Bronchial smooth muscle cell (primary cell): ENCODE data around the gene GPATCH8. TPM values are rescaled to one million over a fixed set of nuclear protein-coding genes. Genes with fewer than 3 reads are reported as not detected.

Experiments
- total RNA-seq: library from RNA; depleted of rRNA; stranded (reverse); fragments of >200 nt; gene quantifications from 2 replicates; pipeline ENCODE4 v1.2.1, GENCODE V29; 2014

The GPATCH8 gene
- total RNA-seq: 15.6 TPM in 2 replicates

DNA sequence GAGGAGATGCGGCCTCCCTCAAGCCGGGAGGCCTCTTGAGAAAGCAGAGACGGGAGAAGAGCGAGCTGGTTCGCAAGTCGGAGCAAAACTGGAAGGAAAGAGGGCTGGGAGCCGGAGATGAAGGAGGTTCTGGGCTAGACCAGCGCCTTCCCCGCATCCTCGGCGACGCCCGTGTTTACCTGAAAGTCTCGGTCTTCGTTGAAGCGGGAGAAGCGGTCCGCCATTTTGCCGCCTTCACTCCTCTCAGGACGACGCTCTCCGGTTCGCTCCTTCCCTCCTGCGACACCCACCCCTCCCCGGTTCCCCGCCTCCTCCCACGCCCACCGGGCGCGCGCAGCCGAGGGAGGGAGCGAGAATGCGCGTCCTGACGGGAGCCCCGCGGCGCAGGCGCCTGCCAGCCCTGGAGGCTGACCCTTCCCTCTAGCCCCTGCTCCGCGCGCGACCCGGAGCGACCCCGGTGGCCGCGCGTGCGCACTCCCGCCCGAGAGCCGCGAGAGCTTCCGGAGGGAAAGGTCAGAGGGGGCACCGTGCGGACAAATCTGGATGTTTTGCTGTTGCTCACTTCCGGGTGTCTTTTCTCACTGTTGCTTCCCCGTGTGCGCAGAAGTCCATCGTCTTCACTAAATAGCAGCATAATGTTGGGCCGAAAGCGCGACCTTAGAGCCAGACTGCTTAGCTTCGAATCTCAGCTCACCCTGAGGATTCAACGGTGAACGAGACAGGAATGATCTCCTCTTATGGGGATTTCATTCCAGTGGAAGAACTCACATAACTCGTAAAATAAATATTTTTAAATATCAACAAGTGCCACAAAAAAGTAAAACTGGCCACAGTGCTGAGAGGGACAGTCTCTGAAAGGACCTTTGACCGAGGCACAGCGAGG, at the start of gene GPATCH8:
Gene GPATCH8 (minus strand): TSS at position 260 of the 883 bp plus-strand sequence. CDS start 36 bp downstream, at position 224.

DNA sequence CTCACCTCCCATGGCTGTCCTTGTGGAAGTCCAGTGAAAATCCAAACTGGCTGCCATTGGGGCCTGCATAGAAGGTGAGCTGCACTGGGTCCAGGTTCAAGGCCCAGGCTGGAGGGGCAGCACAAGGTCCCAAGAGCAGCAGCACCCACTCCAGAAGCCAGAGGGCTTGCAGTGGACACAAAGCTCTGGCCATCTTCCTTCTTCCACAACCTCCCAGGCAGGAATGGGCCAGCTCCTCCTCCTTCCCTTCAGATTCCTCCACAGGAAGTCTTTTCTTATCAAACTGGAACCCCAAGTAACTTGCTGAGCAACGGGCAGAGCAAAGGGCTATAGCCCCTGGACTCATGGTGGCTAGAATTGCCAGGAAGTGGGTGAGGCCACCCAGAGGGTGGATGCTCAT, 113.9 kb downstream of the GPATCH8 start, which contains the start of gene ITGA2B:
Gene ITGA2B (minus strand): TSS at position 369 of the 400 bp plus-strand sequence. CDS start 176 bp downstream, at position 193.

DNA sequence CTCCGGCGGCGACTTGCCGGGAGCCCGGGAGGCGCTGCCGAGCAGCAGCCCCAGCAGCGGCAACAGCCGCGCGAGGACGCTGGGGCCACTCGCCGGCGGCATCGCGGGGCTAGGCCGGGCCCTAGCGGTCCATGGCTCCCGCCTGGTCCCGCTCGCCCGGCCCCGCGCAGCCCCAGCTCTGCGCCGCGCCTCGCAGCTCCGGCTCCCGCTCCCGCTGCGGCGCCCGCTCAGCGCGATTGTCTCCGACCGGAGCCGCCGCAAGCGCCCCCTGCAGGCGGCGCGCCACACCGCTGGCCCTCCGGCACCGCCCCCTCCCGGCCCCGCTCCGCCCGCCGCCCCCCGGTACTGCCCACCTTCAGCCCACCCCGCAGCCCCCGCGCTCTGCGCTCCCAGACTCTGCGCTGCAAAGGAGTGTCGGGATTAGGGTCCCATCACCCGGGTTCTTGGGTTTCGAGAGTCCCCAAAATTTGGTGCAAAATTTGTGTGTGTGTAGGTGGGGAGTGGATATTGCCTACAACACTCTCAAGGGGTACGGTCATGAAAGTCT, 139.5 kb downstream of the GPATCH8 start, which contains the start of gene FAM171A2:
Gene FAM171A2 (minus strand): TSS at position 241 of the 547 bp plus-strand sequence. CDS start 139 bp downstream, at position 102.

Other genes starting within 250 kb of the GPATCH8 start
- not detected in 2 replicates for gene SLC4A1, start 235.3 kb downstream of the GPATCH8 start, total RNA-seq
- gene RUNDC3A, start 194.8 kb downstream of the GPATCH8 start, total RNA-seq: 0.17 and 0.32 TPM in 2 replicates
- 47.7 and 48.9 TPM in 2 replicates for gene SLC25A39, start 178.6 kb downstream of the GPATCH8 start, total RNA-seq
- gene GRN, start 158.1 kb downstream of the GPATCH8 start, total RNA-seq: 282 and 385 TPM in 2 replicates
- gene FAM171A2, start 139.6 kb downstream of the GPATCH8 start, total RNA-seq: 4.1 and 8.8 TPM in 2 replicates
- gene ITGA2B, start 113.8 kb downstream of the GPATCH8 start, total RNA-seq: 0.16 and 0.60 TPM in 2 replicates
- 17.2 and 18.1 TPM in 2 replicates for gene FZD2, start 54.1 kb upstream of the GPATCH8 start, total RNA-seq
- under 0.01 TPM in 1 of 2 replicates, not detected in the other for gene MEIOC, start 153.1 kb upstream of the GPATCH8 start, total RNA-seq
- 24.9 and 38.3 TPM in 2 replicates for gene CCDC43, start 186.4 kb upstream of the GPATCH8 start, total RNA-seq
- gene DBF4B, start 205.3 kb upstream of the GPATCH8 start, total RNA-seq: 2.0 and 2.7 TPM in 2 replicates